Thyroid gland (tissue), 4 donors: ENCODE data around the gene NPC1L1.

Experiments
- CTCF ChIP-seq, 6 experiments: fragments of 200-600 bp in 3 of 6; fragments of 450-650 bp in 3 of 6; sonication (generic) in 3 of 6; IDR thresholded peaks; one replicate each; pipeline ENCODE4 v1.5.1; 2016 to 2019; ENCODE audit warnings: antibody characterized with exemption in 6 of 6, mild to moderate bottlenecking in 2 of 6, inconsistent platforms in 1 of 6, moderate library complexity in 1 of 6
- POLR2A ChIP-seq, 2 donors: fragments of 450-650 bp; IDR thresholded peaks; one replicate each; pipeline ENCODE4 v1.6.1; 2017; ENCODE audit warnings: antibody characterized with exemption in 2 of 2, mild to moderate bottlenecking in 2 of 2, moderate library complexity in 1 of 2

DNA sequence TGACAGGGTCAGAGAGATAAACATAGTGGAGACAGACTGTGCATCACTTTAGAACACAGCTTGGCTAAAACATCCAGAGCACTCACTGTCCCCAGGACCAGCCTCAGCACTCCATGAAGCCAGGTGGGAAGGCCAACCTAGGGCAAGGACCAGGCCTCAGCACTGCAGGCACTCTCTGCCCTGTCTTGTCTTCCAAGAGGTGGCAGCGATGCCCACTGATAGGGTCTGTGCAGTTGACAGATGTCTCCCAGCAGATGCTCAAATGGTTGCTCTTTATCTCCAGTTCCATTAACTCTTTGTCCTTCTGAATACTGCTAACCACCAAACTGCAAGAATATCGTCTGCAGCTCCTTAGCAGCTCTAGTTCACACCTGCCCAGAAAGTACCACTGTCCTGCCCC lies 23.5 kb upstream of the NPC1L1 start:
- TF ChIP-seq CTCF (IDR thresholded peaks at IDR 0.05): no peak
- TF ChIP-seq POLR2A (IDR thresholded peaks at IDR 0.05): no peak
